ENCODE results near the gene XRCC5. TPM values are rescaled to one million over a fixed set of nuclear protein-coding genes. Genes with fewer than 3 reads are reported as not detected.

Gene XRCC5
- polyA plus RNA-seq, 1 donor (not counting 4 experiments of a cell fraction or from before 2014, with no cell fraction given), result 521 TPM

DNA sequence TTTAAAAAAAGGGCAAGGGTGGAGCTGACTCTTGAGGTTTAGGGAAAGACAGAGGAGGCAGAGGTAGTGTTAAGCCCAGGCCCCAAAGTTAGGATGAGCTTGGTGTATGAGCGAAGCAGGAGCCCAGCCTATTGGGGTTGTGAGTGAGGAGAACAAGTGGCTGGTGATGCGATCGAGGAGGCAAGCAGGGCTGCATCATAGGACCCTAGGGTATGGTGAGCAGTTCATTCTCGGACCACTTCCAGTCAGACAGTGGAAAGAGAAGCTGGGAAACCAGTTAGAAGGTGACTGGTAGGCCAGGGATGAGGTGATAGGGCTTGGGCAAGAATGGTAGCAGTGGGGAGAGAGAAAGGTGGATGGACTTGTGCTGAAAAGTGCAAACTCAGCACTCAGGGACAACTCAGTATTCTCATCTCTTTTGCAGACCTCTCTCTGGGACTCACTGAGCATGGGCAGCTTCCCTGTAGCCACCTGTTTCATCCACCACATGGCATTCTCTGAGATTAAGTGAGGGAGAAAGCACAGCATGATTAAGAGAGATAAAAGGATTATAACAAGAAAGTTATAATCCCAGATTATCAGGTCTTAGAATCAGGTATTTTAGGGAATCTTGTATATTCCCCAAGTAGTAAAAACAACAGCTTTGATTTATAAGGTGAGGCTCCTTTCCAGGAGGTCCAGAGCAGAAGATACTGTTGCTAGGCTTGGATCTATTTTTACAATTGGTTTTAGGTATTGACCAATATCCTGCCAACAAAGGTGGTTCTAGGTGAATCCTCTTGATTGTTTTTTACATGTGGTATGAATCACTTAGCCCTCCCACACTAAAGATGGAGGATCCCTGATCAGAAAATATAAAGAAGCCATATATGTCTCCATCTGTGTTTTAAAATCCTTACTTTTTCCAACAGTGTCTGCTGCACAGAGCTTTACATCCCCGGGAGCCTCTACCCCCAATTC is 38.3 kb downstream of the XRCC5 start:
- Histone ChIP-seq H3K36me3 (ENCODE audit: control insufficient read depth in 2 of 2, extremely low read depth in 1 of 2, insufficient read depth in 2 of 2, low read length in 2 of 2) (peaks cover 21 to 37% of the 10 kb centered on the region in 2 experiments), H4K20me1 (ENCODE audit: control insufficient read depth, extremely low read depth, insufficient read depth, low read length) (no peaks in the 10 kb centered on the region)
- TF ChIP-seq EZH2 (IDR thresholded peaks at IDR 0.05; ENCODE audit: low read length), result no peak
- TF ChIP-seq, protein P1, sequence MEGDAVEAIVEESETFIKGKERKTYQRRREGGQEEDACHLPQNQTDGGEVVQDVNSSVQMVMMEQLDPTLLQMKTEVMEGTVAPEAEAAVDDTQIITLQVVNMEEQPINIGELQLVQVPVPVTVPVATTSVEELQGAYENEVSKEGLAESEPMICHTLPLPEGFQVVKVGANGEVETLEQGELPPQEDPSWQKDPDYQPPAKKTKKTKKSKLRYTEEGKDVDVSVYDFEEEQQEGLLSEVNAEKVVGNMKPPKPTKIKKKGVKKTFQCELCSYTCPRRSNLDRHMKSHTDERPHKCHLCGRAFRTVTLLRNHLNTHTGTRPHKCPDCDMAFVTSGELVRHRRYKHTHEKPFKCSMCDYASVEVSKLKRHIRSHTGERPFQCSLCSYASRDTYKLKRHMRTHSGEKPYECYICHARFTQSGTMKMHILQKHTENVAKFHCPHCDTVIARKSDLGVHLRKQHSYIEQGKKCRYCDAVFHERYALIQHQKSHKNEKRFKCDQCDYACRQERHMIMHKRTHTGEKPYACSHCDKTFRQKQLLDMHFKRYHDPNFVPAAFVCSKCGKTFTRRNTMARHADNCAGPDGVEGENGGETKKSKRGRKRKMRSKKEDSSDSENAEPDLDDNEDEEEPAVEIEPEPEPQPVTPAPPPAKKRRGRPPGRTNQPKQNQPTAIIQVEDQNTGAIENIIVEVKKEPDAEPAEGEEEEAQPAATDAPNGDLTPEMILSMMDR (optimal IDR thresholded peaks at IDR 0.05 in 1 of 3, IDR thresholded peaks at IDR 0.05 in 1 of 3, conservative IDR thresholded peaks at IDR 0.05 in 1 of 3; ENCODE audit: extremely low read depth in 1 of 3, insufficient read depth in 2 of 3, low read length in 3 of 3), result no peak

DNA sequence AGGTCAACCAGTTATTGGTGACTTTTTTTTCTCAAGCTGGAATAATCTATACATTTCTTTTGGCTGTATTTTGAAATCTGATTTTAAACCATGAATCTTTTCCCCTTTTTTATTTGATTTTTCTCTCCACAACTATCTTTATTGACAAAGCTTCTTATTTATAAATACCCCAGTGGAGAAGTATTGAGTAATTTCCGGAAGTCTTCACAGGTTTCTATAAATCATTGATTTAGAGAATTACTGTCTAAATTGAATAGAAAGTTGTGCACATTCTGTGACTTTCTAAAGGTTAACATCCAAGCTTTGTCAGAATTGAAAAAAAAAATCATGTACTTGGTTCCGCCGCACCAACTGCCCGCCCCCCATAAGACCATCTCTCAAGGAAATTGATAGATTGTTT is 39.8 kb downstream of the XRCC5 start:
- no peak for DNase-seq (ENCODE audit: low read depth, low spot score)
- peaks cover 10% of the 10 kb centered on the region for H3K79me2 ChIP-seq (ENCODE audit: control insufficient read depth, insufficient read depth, low read length)
- no peak overlapping the region for H2AFZ ChIP-seq (ENCODE audit: control insufficient read depth, low read length)
- dilution Hi-C loops (cut with MboI; ENCODE audit: extremely low pct_ligation_motif_present, low sequenced_read_pairs), result no loop called here
- no peak overlapping the region for H3K4me2 ChIP-seq (ENCODE audit: control insufficient read depth, extremely low read depth, insufficient read depth, low read depth, low read length)
- H3K4me1 ChIP-seq (ENCODE audit: control insufficient read depth, extremely low read depth, insufficient read depth, low read length), result peaks cover 4% of the 10 kb centered on the region
- H3K4me3 ChIP-seq (ENCODE audit: control insufficient read depth in 2 of 3, extremely low read depth in 1 of 3, insufficient read depth in 2 of 3, low read depth in 1 of 3, low read length in 3 of 3), result no peak overlapping the region
- H4K20me1 ChIP-seq (ENCODE audit: control insufficient read depth, extremely low read depth, insufficient read depth, low read length), result no peaks in the 10 kb centered on the region
- H3K9me3 ChIP-seq (ENCODE audit: control insufficient read depth, low read depth, low read length), result no peaks in the 10 kb centered on the region
- no peak for FAIRE-seq
- H3K9me1 ChIP-seq (ENCODE audit: control insufficient read depth, extremely low read depth, insufficient read depth, low read length), result peaks cover 2% of the 10 kb centered on the region
- no peak overlapping the region for H3K9ac ChIP-seq (ENCODE audit: control insufficient read depth, extremely low read depth, insufficient read depth, low read length)
- no peak overlapping the region for H3K27ac ChIP-seq (ENCODE audit: control insufficient read depth, insufficient read depth, low read length)
- H3K27me3 ChIP-seq (ENCODE audit: control insufficient read depth, extremely low read depth, insufficient read depth, low read length), result no peaks in the 10 kb centered on the region
- H3K36me3 ChIP-seq (ENCODE audit: control insufficient read depth in 2 of 2, extremely low read depth in 1 of 2, insufficient read depth in 2 of 2, low read length in 2 of 2), result peaks cover 19 to 35% of the 10 kb centered on the region in 2 experiments
- TF ChIP-seq EZH2 (IDR thresholded peaks at IDR 0.05; ENCODE audit: low read length), result no peak
- TF ChIP-seq, protein P1 (optimal IDR thresholded peaks at IDR 0.05 in 1 of 3, IDR thresholded peaks at IDR 0.05 in 1 of 3, conservative IDR thresholded peaks at IDR 0.05 in 1 of 3; ENCODE audit: extremely low read depth in 1 of 3, insufficient read depth in 2 of 3, low read length in 3 of 3), result no peak

More for the DNA sequence above, 38.3 kb downstream of the XRCC5 start:
- FAIRE-seq (peak; percentile 34), DNase-seq (ENCODE audit: low read depth, low spot score) (no peak)
- dilution Hi-C loops (cut with MboI; ENCODE audit: extremely low pct_ligation_motif_present, low sequenced_read_pairs), result no loop called here
- Histone ChIP-seq H2AFZ (ENCODE audit: control insufficient read depth, low read length) (no peak overlapping the region), H3K27me3 (ENCODE audit: control insufficient read depth, extremely low read depth, insufficient read depth, low read length) (no peaks in the 10 kb centered on the region), H3K9ac (ENCODE audit: control insufficient read depth, extremely low read depth, insufficient read depth, low read length) (no peak overlapping the region), H3K4me2 (ENCODE audit: control insufficient read depth, extremely low read depth, insufficient read depth, low read depth, low read length) (no peak overlapping the region), H3K79me2 (ENCODE audit: control insufficient read depth, insufficient read depth, low read length) (peaks cover 12% of the 10 kb centered on the region), H3K4me3 (ENCODE audit: control insufficient read depth in 2 of 3, extremely low read depth in 1 of 3, insufficient read depth in 2 of 3, low read depth in 1 of 3, low read length in 3 of 3) (no peak overlapping the region), H3K9me1 (ENCODE audit: control insufficient read depth, extremely low read depth, insufficient read depth, low read length) (peaks cover 2% of the 10 kb centered on the region), H3K9me3 (ENCODE audit: control insufficient read depth, low read depth, low read length) (no peaks in the 10 kb centered on the region), H3K27ac (ENCODE audit: control insufficient read depth, insufficient read depth, low read length) (no peak overlapping the region), H3K4me1 (ENCODE audit: control insufficient read depth, extremely low read depth, insufficient read depth, low read length) (peaks cover 4% of the 10 kb centered on the region)
